DND-41 (cell line): ENCODE data around the gene CPNE5.

Experiments
- ATAC-seq: fragments of 200-7000 bp; cut with Tn5 transposase; 3 replicates; pipeline ENCODE4 v1.9.1; 2021; ENCODE audit warnings: low read depth; ENCODE audit not compliant: insufficient read depth
- DNase-seq: peaks from one replicate; pipeline ENCODE4 v3.0.0-alpha.2; 2020
- H2AFZ ChIP-seq: 2 replicates; pipeline ENCODE4 v1.6.0; 2012; ENCODE audit warnings: low read depth, low read length
- H3K27ac ChIP-seq: 2 replicates; pipeline ENCODE4 v1.5.1; 2012; ENCODE audit warnings: low read length, inconsistent platforms
- H3K27me3 ChIP-seq: fragments of 200-600 bp; sonication (generic); 2 replicates; pipeline ENCODE4 v1.6.0; 2012; ENCODE audit warnings: low read length, mild to moderate bottlenecking, inconsistent platforms; ENCODE audit not compliant: insufficient read depth, poor library complexity
- H3K36me3 ChIP-seq: 2 replicates; pipeline ENCODE4 v1.5.1; 2012; ENCODE audit warnings: low read length, inconsistent platforms; ENCODE audit not compliant: insufficient read depth
- H3K4me1 ChIP-seq: 2 replicates; pipeline ENCODE4 v1.5.1; 2012; ENCODE audit warnings: mild to moderate bottlenecking, low read length; ENCODE audit not compliant: insufficient read depth
- H3K4me2 ChIP-seq: 2 replicates; pipeline ENCODE4 v1.6.0; 2012; ENCODE audit warnings: mild to moderate bottlenecking, moderate library complexity, low read length, inconsistent platforms; ENCODE audit not compliant: insufficient read depth
- H3K4me3 ChIP-seq, 2 experiments: fragments of 200-600 bp in 1 of 2; shearing (Covaris generic) in 1 of 2; 2 replicates each; pipeline ENCODE4 v1.5.1; 2012 to 2016; ENCODE audit warnings: inconsistent platforms in 2 of 2, low read length in 2 of 2, mild to moderate bottlenecking in 2 of 2, low read depth in 1 of 2, moderate library complexity in 1 of 2
- H3K79me2 ChIP-seq: 2 replicates; pipeline ENCODE4 v1.6.0; 2012; ENCODE audit warnings: low read length, inconsistent platforms; ENCODE audit not compliant: insufficient read depth
- H3K9ac ChIP-seq: 2 replicates; pipeline ENCODE4 v1.6.0; 2012; ENCODE audit warnings: low read depth, mild to moderate bottlenecking, inconsistent platforms, low read length, moderate library complexity
- H3K9me3 ChIP-seq: 2 replicates; pipeline ENCODE4 v1.5.1; 2012; ENCODE audit warnings: low read length, moderate library complexity, mild to moderate bottlenecking, inconsistent platforms; ENCODE audit not compliant: insufficient read depth, severe bottlenecking
- H4K20me1 ChIP-seq: 2 replicates; pipeline ENCODE4 v1.6.0; 2012; ENCODE audit warnings: low read length; ENCODE audit not compliant: insufficient read depth
- CTCF ChIP-seq: IDR thresholded peaks from 2 replicates; pipeline ENCODE4 v1.5.1; 2012; ENCODE audit warnings: borderline replicate concordance, low read length, moderate library complexity, mild to moderate bottlenecking; ENCODE audit not compliant: poor library complexity, severe bottlenecking; ENCODE audit errors: extremely low read depth
- EZH2 ChIP-seq: IDR thresholded peaks from 3 replicates; pipeline ENCODE4 v1.6.1; 2012; ENCODE audit warnings: borderline replicate concordance, low read depth, mild to moderate bottlenecking, moderate library complexity, low read length, inconsistent platforms; ENCODE audit not compliant: severe bottlenecking

Gene CPNE5

GRCh38 chr6:36743538-36744303 lies 95.5 kb downstream of the CPNE5 start:
- TF ChIP-seq EZH2 (no peak), CTCF (no peak)
- Histone ChIP-seq H3K79me2 (no peaks in the 10 kb centered on the region), H3K4me3 (no peak overlapping the region), H3K36me3 (no peaks in the 10 kb centered on the region), H3K27me3 (no peaks in the 10 kb centered on the region), H3K27ac (no peak overlapping the region), H3K4me2 (no peak overlapping the region), H3K9ac (no peak overlapping the region), H4K20me1 (no peaks in the 10 kb centered on the region), H3K9me3 (no peaks in the 10 kb centered on the region), H2AFZ (no peak overlapping the region), H3K4me1 (no peaks in the 10 kb centered on the region)
- ATAC-seq (no peak), DNase-seq (no peak)

- no peak for ATAC-seq
- H3K4me2 ChIP-seq: no peak overlapping the region
- DNase-seq: no peak
- no peaks in the 10 kb centered on the region for H3K27me3 ChIP-seq
- H2AFZ ChIP-seq: no peak overlapping the region
- H3K4me1 ChIP-seq: no peaks in the 10 kb centered on the region
- H3K36me3 ChIP-seq: no peaks in the 10 kb centered on the region
- no peak overlapping the region for H3K9ac ChIP-seq
- H3K27ac ChIP-seq: no peak overlapping the region
- no peak for TF ChIP-seq EZH2
- no peak for TF ChIP-seq CTCF
- no peak overlapping the region for H3K4me3 ChIP-seq
- no peaks in the 10 kb centered on the region for H3K9me3 ChIP-seq
- no peaks in the 10 kb centered on the region for H4K20me1 ChIP-seq
- no peaks in the 10 kb centered on the region for H3K79me2 ChIP-seq
These were observed 96.2 kb downstream of the CPNE5 start for GRCh38 chr6:36743032-36743431.

GRCh38 chr6:36742146-36742545 lies 97.1 kb downstream of the CPNE5 start:
- no peaks in the 10 kb centered on the region for H3K36me3 ChIP-seq
- no peak overlapping the region for H2AFZ ChIP-seq
- ATAC-seq (no peak), DNase-seq (no peak)
- no peaks in the 10 kb centered on the region for H3K9me3 ChIP-seq
- no peaks in the 10 kb centered on the region for H3K79me2 ChIP-seq
- H4K20me1 ChIP-seq: no peaks in the 10 kb centered on the region
- H3K9ac ChIP-seq: no peak overlapping the region
- TF ChIP-seq CTCF (no peak), EZH2 (no peak)
- H3K27me3 ChIP-seq: no peaks in the 10 kb centered on the region
- H3K4me1 ChIP-seq: no peaks in the 10 kb centered on the region
- no peak overlapping the region for H3K27ac ChIP-seq
- no peak overlapping the region for H3K4me3 ChIP-seq
- H3K4me2 ChIP-seq: no peak overlapping the region
